Measurements from ENCODE around the gene LARP7. TPM values are rescaled to one million over a fixed set of nuclear protein-coding genes. Genes with fewer than 3 reads are reported as not detected.
"Not testable (repeated sequence)": the region's sequence is repeated elsewhere in the genome, so short reads cannot be mapped to it uniquely, and the experiment has no call there.

The LARP7 gene
- total RNA-seq, 4 donors from 2014 or later = 59.1 to 74.2 (median 65.4) TPM

DNA sequence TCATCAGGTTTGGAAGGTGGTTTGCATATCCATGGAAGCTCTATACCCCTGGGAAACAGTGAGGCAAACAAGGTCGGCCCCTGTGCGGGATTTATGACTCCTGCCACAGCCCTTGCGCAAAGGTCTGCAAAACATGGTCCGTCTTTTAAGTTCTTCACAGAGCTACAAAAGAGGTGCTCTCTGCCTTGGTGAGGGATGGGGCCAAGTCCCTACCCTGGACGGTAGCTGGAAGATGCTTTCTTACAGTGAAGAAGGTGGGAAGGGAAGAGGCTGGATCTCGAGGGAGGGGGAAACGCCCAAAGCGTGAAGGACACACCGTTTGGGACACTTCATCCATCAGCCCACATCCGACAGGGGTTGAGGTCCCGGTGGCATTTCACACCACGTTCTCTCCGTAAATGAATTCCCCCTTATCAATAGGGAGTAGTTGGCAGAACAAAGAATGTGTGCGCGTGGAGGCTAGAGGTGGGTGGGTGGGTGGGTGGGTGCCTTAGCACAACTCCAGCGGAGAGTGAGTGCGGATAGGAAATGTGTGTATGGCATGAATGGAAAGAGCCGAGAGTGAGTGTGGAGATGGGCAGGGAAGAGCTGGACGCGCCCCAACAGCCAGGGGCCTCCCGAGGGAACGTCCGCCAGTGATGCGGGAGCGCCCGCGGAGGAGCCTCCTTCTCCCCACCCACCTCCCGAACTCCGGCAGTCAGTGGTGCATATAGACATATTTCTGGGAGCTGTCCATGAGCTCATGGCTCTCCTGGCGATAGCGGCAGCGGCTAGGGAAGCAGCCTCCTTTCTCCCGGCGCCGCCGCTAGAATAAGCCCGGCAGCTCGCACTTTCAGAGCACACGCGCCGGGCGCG, 68.3 kb downstream of the LARP7 start:
- H3K4me3 ChIP-seq = peak overlapping the region; percentile 66 to 73
- TF ChIP-seq, protein P1, sequence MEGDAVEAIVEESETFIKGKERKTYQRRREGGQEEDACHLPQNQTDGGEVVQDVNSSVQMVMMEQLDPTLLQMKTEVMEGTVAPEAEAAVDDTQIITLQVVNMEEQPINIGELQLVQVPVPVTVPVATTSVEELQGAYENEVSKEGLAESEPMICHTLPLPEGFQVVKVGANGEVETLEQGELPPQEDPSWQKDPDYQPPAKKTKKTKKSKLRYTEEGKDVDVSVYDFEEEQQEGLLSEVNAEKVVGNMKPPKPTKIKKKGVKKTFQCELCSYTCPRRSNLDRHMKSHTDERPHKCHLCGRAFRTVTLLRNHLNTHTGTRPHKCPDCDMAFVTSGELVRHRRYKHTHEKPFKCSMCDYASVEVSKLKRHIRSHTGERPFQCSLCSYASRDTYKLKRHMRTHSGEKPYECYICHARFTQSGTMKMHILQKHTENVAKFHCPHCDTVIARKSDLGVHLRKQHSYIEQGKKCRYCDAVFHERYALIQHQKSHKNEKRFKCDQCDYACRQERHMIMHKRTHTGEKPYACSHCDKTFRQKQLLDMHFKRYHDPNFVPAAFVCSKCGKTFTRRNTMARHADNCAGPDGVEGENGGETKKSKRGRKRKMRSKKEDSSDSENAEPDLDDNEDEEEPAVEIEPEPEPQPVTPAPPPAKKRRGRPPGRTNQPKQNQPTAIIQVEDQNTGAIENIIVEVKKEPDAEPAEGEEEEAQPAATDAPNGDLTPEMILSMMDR (IDR thresholded peaks at IDR 0.05) = no peak
- TF ChIP-seq POLR2A (IDR thresholded peaks at IDR 0.05) = peak in 1 of 2 donors; percentile 29
- TF ChIP-seq EP300 (IDR thresholded peaks at IDR 0.05) = no peak
- TF ChIP-seq POLR2AphosphoS5 (IDR thresholded peaks at IDR 0.05) = no peak
- WGBS, 2 donors (ENCODE audit: low coverage in 1 of 2) = 0 to 7% methylated on average over 20 to 21 of the region's 43 CpGs
- H3K36me3 ChIP-seq = no peaks in the 10 kb centered on the region
- ATAC-seq = peak; percentile 82
- peak overlapping the region in 3 of 4 donors; percentile 52 to 77 (median 74) for H3K27ac ChIP-seq
- H3K9me3 ChIP-seq = no peaks in the 10 kb centered on the region
- H3K27me3 ChIP-seq = no peaks in the 10 kb centered on the region
- H3K4me1 ChIP-seq = peaks cover 0 to 19% (median 0%) of the 10 kb centered on the region in 3 donors

DNA sequence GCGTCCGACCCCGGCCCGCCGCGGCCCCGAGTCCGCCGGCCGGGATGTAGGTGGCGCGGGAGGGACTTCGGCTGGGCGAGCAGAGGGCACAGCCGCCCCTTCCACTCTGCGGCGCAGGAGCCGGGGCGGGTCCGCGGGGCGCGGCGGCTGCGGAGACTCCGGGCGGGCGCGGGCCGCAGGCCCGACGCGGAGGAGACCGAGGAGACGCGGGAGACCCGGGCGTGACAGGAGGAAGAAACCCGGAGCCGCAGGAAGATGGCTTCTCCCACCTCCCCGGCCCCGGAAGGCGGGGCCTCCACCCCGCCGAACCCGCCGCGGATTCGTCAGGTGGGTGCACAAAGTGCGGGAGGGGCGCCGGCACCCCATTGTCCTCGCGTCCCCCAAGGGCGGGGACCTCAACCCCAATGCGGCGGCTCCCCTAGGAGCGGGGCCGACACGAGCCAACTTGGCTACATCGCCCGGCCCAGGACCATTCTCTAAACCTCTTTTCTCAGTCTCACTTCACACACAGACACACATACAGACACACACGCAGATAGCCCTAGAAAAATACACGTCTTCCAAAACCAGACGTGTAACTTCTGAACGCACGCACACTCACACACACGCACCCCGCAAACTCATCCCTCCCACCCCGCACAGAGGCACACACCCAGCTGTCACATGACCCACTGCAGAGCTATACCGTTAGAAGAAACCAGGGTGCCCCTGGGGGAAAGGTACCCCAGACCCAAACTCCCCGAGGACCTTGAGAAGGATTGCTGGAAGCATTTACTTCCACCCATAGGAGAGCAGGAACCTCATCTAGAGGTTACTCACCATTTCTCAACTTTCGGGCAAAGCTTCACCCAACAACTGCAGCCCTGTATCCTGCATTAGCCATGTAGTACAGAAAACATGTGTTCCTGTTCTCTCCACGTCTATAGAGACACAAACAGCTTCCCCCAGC, 69.2 kb downstream of the LARP7 start:
- Histone ChIP-seq H3K4me1 (peaks cover 0 to 19% (median 0%) of the 10 kb centered on the region in 3 donors), H3K27ac (peak overlapping the region in 3 of 4 donors; percentile 52 to 77 (median 75)), H3K4me3 (peak overlapping the region; percentile 66 to 73)
- H3K36me3 ChIP-seq, H3K9me3 ChIP-seq, H3K27me3 ChIP-seq: not testable (repeated sequence)
- 0% methylated on average over 1 to 10 of the region's 74 CpGs for WGBS, 2 donors (ENCODE audit: low coverage in 1 of 2)
- peak; percentile 68 for ATAC-seq

DNA sequence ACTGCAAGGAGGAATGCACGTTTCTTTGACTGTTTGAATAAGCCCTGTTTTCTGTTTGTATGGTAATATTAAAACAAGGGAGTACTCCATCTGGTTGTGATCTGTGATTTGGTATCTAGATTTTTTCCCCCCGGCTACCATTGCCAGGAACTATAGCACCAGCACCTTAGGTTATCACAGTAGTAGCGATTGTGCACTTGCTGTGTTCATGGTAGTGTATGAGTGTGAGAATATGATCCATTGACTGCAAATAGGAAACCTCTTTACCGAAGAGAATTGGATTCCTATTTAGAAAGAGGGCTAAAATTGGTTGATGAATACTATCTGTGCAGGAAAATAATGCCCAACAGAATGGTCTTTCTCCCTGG, 69.9 kb downstream of the LARP7 start:
- Histone ChIP-seq H3K4me1 (peaks cover 0 to 19% (median 0%) of the 10 kb centered on the region in 3 donors), H3K9me3 (no peaks in the 10 kb centered on the region), H3K27ac (no peak overlapping the region), H3K27me3 (no peaks in the 10 kb centered on the region), H3K36me3 (no peaks in the 10 kb centered on the region), H3K4me3 (peak overlapping the region; percentile 66 to 73)
- WGBS, 2 donors (ENCODE audit: low coverage in 1 of 2) = 10 to 18% methylated on average over 3 to 4 of the region's 4 CpGs
- TF ChIP-seq, protein P1 (IDR thresholded peaks at IDR 0.05) = no peak
- TF ChIP-seq POLR2AphosphoS5 (IDR thresholded peaks at IDR 0.05) = no peak
- TF ChIP-seq EP300 (IDR thresholded peaks at IDR 0.05) = no peak
- no peak for TF ChIP-seq POLR2A (IDR thresholded peaks at IDR 0.05)
- no peak for ATAC-seq

Small RNAs within 50 kb of the gene (small RNA-seq; reads per million reads assigned to genes)
- 0 reads per million in 4 donors for gene MIR302A
- gene MIR302C = 0 reads per million in 4 donors
- 0 reads per million in 4 donors for gene MIR302D
- gene MIR367 = 0 reads per million in 4 donors
- 0 reads per million in 4 donors for gene WRBP1

Other genes with a start within 250 kb of the LARP7 start
- gene NEUROG2, start 121.0 kb upstream of the LARP7 start, total RNA-seq = not detected
- gene ZGRF1, start 234 bp upstream of the LARP7 start, total RNA-seq = 1 to 10 TPM; 2.8 to 4.7 (median 3.9) TPM